Small intestine (tissue), 7 donors: ENCODE measurements around the gene FNDC3A. TPM values are rescaled to one million over a fixed set of nuclear protein-coding genes. Genes with fewer than 3 reads are reported as not detected.
"Not testable (repeated sequence)": the region's sequence is repeated elsewhere in the genome, so short reads cannot be mapped to it uniquely, and the experiment has no call there.

Experiments
- DNase-seq, 2 donors: peaks; one replicate each; pipeline versions ENCODE4 v3.0.0 to v3.0.0-alpha.2; 2013
- FAIRE-seq: peaks from 2 replicates; lab custom pipeline; 2012; peaks lifted over from hg19 to GRCh38; lab: Jason Lieb, UNC
- H3K27ac ChIP-seq, 3 donors: one replicate each; pipeline ENCODE4 v1.5.1; 2013; ENCODE audit warnings: low read length in 2 of 3, mild to moderate bottlenecking in 2 of 3, control low read depth in 1 of 3, inconsistent platforms in 1 of 3, low read depth in 1 of 3, moderate library complexity in 1 of 3
- H3K27me3 ChIP-seq, 3 donors: one replicate each; pipeline ENCODE4 v1.6.1; 2013; ENCODE audit warnings: low read length in 3 of 3, inconsistent platforms in 1 of 3; ENCODE audit not compliant: control insufficient read depth in 3 of 3, insufficient read depth in 3 of 3
- H3K36me3 ChIP-seq, 3 donors: one replicate each; pipeline ENCODE4 v1.6.1; 2013; ENCODE audit warnings: low read length in 3 of 3, inconsistent platforms in 1 of 3, low read depth in 1 of 3, mild to moderate bottlenecking in 1 of 3, moderate library complexity in 1 of 3; ENCODE audit not compliant: control insufficient read depth in 3 of 3, insufficient read depth in 2 of 3
- H3K4me1 ChIP-seq, 3 donors: one replicate each; pipeline ENCODE4 v1.6.1; 2013; ENCODE audit warnings: low read length in 2 of 3, inconsistent platforms in 1 of 3, low read depth in 1 of 3, mild to moderate bottlenecking in 1 of 3, moderate library complexity in 1 of 3; ENCODE audit not compliant: control insufficient read depth in 3 of 3, insufficient read depth in 2 of 3
- H3K4me3 ChIP-seq, 3 donors: one replicate each; pipeline ENCODE4 v1.5.1; 2013; ENCODE audit warnings: low read length in 3 of 3, control low read depth in 1 of 3, inconsistent platforms in 1 of 3, low read depth in 1 of 3, mild to moderate bottlenecking in 1 of 3, moderate library complexity in 1 of 3
- H3K9me3 ChIP-seq, 2 donors: one replicate each; pipeline ENCODE4 v1.6.1; 2013; ENCODE audit warnings: low read depth in 1 of 2, low read length in 1 of 2; ENCODE audit not compliant: control insufficient read depth in 2 of 2, insufficient read depth in 1 of 2
- WGBS, 3 donors: extraction: QIAGEN DNeasy Blood & Tissue Kit; methylation state at CpG; one replicate each; pipeline ENCODE4 v1.1.7; 2013; 5-methylcytosine and 5-hydroxymethylcytosine counted together
- polyA plus RNA-seq, 4 donors: library from polyadenylated mRNA; stranded (reverse) in 3 of 4; unstranded in 1 of 4; fragments of 200-250 nt in 3 of 4; fragments of 120-200 nt in 1 of 4; gene quantifications; one replicate each; pipeline versions ENCODE4 v1.2.1 to v1.2.3, GENCODE V29; 2013
- donor health status: healthy with polysubstance abuse.
- donor health status: control.
- donor health status: control.
- donor health status: Bipolar disorder and iron deficiency.
- donor health status: healthy.

FNDC3A gene
- polyA plus RNA-seq, 4 donors: 18.4 to 60.1 (median 24.7) TPM

GRCh38 chr13:49110122-49110912 is 134.6 kb downstream of the FNDC3A start:
- WGBS, 3 donors: 0 to 1% (median 0%) methylated on average over 16 of the region's 16 CpGs
- FAIRE-seq (peak; percentile 84), DNase-seq (peak; percentile 95 to 96)
- Histone ChIP-seq H3K36me3 (peaks cover 0 to 4% (median 0%) of the 10 kb centered on the region in 3 donors), H3K27ac (peak overlapping the region in 1 of 3 donors; percentile 66), H3K4me1 (peaks cover 2 to 6% (median 2%) of the 10 kb centered on the region in 3 donors), H3K9me3 (no peaks in the 10 kb centered on the region), H3K4me3 (peak overlapping the region in 2 of 3 donors; percentile 55 to 65), H3K27me3 (no peaks in the 10 kb centered on the region)

GRCh38 chr13:49110913-49111170 is 135.1 kb downstream of the FNDC3A start:
- DNase-seq (peak; percentile 22 to 26), FAIRE-seq (no peak)
- Histone ChIP-seq H3K4me3 (peak overlapping the region in 2 of 3 donors; percentile 55 to 65), H3K27me3 (no peaks in the 10 kb centered on the region), H3K9me3 (no peaks in the 10 kb centered on the region), H3K36me3 (peaks cover 0 to 4% (median 3%) of the 10 kb centered on the region in 3 donors), H3K4me1 (peaks cover 2 to 6% (median 2%) of the 10 kb centered on the region in 3 donors), H3K27ac (no peak overlapping the region)

DNA sequence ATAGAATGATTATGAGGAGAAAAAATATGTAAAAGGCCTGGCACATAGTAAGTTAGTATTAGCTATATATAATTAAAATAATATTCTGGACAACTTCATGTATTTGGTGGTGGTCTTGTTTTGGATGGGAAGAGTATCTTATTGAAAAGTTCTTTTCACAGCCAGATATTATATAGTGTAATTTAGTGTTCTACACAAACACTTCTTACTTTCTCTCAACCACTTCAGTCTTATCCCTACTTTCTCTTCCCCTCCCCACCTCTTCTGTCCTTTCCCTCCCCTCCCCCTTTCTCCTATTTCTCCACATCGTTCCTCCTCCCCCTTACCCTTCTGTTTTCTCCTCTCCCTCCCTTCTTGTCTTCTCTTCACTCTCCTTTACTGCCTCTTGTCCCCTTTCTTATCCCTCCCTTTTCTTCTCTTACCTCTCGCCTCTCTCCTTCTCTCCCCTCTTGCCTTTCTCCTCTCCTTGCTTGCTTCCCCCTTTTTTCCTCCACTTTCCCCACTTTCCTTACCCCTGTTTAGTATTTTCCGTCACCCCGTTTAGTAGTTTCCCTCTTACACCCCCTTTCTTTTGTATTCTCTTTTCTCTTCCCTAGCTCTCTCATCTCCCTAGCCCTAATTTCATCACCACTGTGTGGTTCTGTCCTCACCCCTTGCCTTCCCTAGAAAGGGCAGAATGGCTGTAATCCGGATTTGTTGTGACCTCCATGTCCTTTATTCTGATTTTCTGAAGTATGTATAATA is 137.2 kb downstream of the FNDC3A start:
- Histone ChIP-seq H3K4me3 (no peak overlapping the region), H3K9me3 (no peaks in the 10 kb centered on the region), H3K27ac (no peak overlapping the region), H3K36me3 (peaks cover 2 to 6% (median 5%) of the 10 kb centered on the region in 3 donors), H3K4me1 (peaks cover 2 to 6% (median 5%) of the 10 kb centered on the region in 3 donors), H3K27me3 (no peaks in the 10 kb centered on the region)
- DNase-seq (no peak), FAIRE-seq (no peak)
- 43 to 48% (median 47%) methylated on average over 5 of the region's 5 CpGs for WGBS, 3 donors

DNA sequence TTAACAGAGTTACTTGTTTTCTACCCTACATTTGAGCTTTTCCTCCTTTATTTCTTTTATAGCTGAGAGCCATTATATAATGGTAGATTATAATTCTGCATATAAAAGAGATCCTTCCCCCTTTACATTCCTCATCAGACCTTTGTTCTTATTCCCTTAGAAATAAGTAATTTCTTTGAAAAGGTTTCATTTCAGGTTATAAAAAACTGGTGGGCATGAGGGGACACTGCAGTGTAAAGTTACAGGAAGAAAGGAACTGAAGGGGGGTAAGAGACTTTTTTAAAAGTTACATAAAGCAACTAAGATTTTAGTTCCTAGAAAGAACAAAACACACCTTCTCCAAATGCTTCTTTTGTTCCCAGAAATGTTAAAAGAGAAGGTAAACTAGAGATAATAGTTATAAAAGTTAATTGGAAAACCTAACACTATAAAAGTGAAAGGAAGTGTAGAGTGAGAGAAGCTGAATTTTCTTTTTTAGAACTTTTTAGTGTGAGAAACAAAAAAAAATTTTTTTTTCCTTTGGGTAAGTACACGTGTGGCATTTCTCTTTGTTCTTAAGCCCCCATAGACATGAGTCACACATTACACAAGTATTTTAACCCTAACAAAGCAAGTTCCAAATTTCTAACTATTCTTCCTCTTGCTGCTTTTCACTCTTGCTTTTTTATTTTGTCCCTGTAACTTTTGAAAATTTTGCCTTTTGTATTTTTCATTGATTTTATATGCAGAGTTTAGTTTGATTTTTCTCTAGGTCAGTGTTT is 138.0 kb downstream of the FNDC3A start:
- WGBS, 3 donors: 8 to 12% (median 11%) methylated on average over 1 of the region's 1 CpG
- Histone ChIP-seq H3K9me3 (no peaks in the 10 kb centered on the region), H3K4me3 (no peak overlapping the region), H3K27ac (no peak overlapping the region), H3K4me1 (peaks cover 2 to 9% (median 6%) of the 10 kb centered on the region in 3 donors), H3K36me3 (peaks cover 2 to 14% (median 5%) of the 10 kb centered on the region in 3 donors), H3K27me3 (no peaks in the 10 kb centered on the region)
- peak in 1 of 2 donors; percentile 6 for DNase-seq
- no peak for FAIRE-seq

- Histone ChIP-seq H3K27ac (no peak overlapping the region), H3K4me3 (no peak overlapping the region), H3K9me3 (peaks cover 0 to 4% of the 10 kb centered on the region in 2 donors), H3K4me1 (peaks cover 2 to 7% (median 6%) of the 10 kb centered on the region in 3 donors), H3K36me3 (peaks cover 2 to 19% (median 5%) of the 10 kb centered on the region in 3 donors), H3K27me3 (no peaks in the 10 kb centered on the region)
- WGBS, 3 donors: 29 to 74% (median 56%) methylated on average over 2 of the region's 2 CpGs
- no peak for FAIRE-seq
- DNase-seq: peak; percentile 18 to 32
Observed at GRCh38 chr13:49116873-49117272, 141.2 kb downstream of the FNDC3A start.

DNA sequence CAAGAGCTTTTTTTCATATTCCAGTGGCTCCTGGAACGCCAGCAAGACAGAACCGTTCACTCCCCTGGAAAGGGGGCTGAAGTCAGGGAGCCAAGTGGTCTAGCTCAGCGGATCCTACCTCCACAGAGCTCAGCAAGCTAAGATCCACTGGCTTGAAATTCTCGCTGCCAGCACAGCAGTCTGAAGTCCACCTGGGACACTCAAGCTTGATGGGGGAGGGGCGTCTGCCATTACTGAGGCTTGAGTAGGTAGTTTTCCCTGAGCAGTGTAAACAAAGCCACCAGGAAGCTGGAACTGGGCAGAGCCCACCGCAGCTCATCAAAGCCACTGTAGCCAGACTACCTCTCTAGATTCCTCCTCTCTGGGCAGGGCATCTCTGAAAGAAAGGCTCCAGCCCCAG is 142.7 kb downstream of the FNDC3A start:
- 92 to 95% (median 94%) methylated on average over 6 of the region's 6 CpGs for WGBS, 3 donors
- not testable (repeated sequence) for FAIRE-seq

GRCh38 chr13:49124693-49125304 is 149.1 kb downstream of the FNDC3A start:
- peaks cover 0 to 3% (median 0%) of the 10 kb centered on the region in 3 donors for H3K4me1 ChIP-seq
- peak overlapping the region in 1 of 3 donors; percentile 56 for H3K27ac ChIP-seq
- DNase-seq: peak; percentile 7 to 30
- no peaks in the 10 kb centered on the region for H3K27me3 ChIP-seq
- FAIRE-seq: no peak
- peaks cover 0 to 3% (median 0%) of the 10 kb centered on the region in 3 donors for H3K36me3 ChIP-seq
- H3K4me3 ChIP-seq: no peak overlapping the region
- WGBS, 3 donors: 28 to 64% (median 44%) methylated on average over 5 of the region's 5 CpGs
- H3K9me3 ChIP-seq: no peaks in the 10 kb centered on the region

More for the DNA sequence above, 142.7 kb downstream of the FNDC3A start:
- H3K9me3 ChIP-seq, H3K27me3 ChIP-seq, H3K4me3 ChIP-seq, H3K4me1 ChIP-seq, H3K27ac ChIP-seq: not testable (repeated sequence)
- peaks cover 2 to 19% (median 5%) of the 10 kb centered on the region in 3 donors for H3K36me3 ChIP-seq
- DNase-seq: peak in 1 of 2 donors; percentile 47
